NCI-H345 treated with DMSO at 0.1 percent for 48 hours (cell line): ENCODE results near the gene PGAM2.

Experiments used
- DNase-seq: peaks from one replicate; lab custom pipeline; 2025; ENCODE audit not compliant: unreplicated experiment; lab: John Stamatoyannopoulos, UW

Gene PGAM2

GRCh38 chr7:44067064-44067951 lies 1.9 kb upstream of the PGAM2 start:
- DNase-seq, result no peak

- no peak for DNase-seq
These were observed 1.2 kb upstream of the PGAM2 start for GRCh38 chr7:44066494-44067063.

GRCh38 chr7:44066111-44066460 lies 719 bp upstream of the PGAM2 start:
- DNase-seq, result no peak

GRCh38 chr7:44064791-44065430 lies 456 bp downstream of the PGAM2 start:
- DNase-seq, result no peak

- no peak for DNase-seq
These were observed 1.3 kb downstream of the PGAM2 start for GRCh38 chr7:44063894-44064651.

GRCh38 chr7:44063547-44063893 lies 1.8 kb downstream of the PGAM2 start:
- no peak for DNase-seq

- DNase-seq, result no peak
These were observed 2.5 kb downstream of the PGAM2 start for GRCh38 chr7:44062903-44063295.

GRCh38 chr7:44062180-44062902 lies 3.0 kb downstream of the PGAM2 start:
- DNase-seq, result no peak

GRCh38 chr7:44061645-44062179 lies 3.7 kb downstream of the PGAM2 start:
- DNase-seq, result no peak

- DNase-seq, result no peak
These were observed 4.3 kb downstream of the PGAM2 start for GRCh38 chr7:44060948-44061644.

GRCh38 chr7:44060091-44060947 lies 5.0 kb downstream of the PGAM2 start:
- DNase-seq, result no peak

GRCh38 chr7:44059219-44060090 lies 5.9 kb downstream of the PGAM2 start:
- DNase-seq, result no peak

- DNase-seq, result no peak
These were observed 6.6 kb downstream of the PGAM2 start for GRCh38 chr7:44058759-44059218.

GRCh38 chr7:44057849-44058758 lies 7.3 kb downstream of the PGAM2 start:
- no peak for DNase-seq

- no peak for DNase-seq
These were observed 8.1 kb downstream of the PGAM2 start for GRCh38 chr7:44057181-44057848.

GRCh38 chr7:44056681-44057080 lies 8.7 kb downstream of the PGAM2 start:
- no peak for DNase-seq
